ENCODE measurements around the gene BDH1. TPM values are rescaled to one million over a fixed set of nuclear protein-coding genes. Genes with fewer than 3 reads are reported as not detected.

BDH1 gene
- total and polyA plus RNA-seq, 2 of the 8 experiments (the other 6 are each of a cell fraction or from before 2014, with no cell fraction given), result 27.2 to 28.1 TPM

DNA sequence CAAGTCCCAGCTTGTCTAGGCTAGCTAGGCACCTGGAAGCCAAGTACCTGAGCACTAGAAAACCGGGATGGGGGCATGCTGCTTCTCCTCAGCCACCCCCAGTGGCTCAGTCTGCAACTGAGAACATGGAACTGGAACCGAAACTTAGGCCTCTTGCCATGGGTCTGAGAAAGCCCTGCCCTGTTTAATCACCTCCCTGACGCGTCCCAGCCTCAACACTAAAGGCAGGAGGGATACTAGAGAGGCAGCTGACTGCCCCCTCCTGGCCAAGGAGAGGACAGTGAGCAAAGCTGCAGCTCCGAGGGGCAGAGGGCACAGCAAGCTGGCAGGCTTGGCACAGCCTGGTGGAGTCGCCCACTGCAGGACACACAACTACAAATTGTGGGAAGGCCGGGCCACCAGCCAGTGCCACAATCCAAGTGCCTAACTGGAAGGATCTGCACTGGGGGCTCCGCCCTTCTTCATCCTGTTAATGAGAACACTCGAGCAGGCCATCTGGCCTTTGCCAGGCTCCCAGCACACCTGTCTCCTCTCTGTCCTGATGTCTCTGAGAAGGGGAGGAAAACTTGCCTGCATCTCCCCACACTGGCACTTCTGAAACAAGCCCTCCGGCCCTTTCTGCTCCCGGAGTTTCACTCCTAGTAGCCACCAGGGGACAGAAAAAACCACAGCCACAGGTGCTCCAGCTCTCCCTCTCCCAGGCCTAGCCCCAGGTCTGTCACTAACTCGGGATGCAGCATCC, 53.7 kb downstream of the BDH1 start (continued):
- TF ChIP-seq TAF1 (IDR thresholded peaks at IDR 0.05; ENCODE audit: low read depth, low read length) (0 out of 2 replicates have a peak, but pooled peaks have one; percentile 6), CTBP2 (IDR thresholded peaks at IDR 0.05; ENCODE audit: borderline replicate concordance, insufficient read depth, insufficient read length, low read length) (peak; percentile 82), ASH2L (IDR thresholded peaks at IDR 0.05; ENCODE audit: low read length) (peak; percentile 36)
